Osteoblast (primary cell): ENCODE measurements around the gene SLC46A1. TPM values are rescaled to one million over a fixed set of nuclear protein-coding genes. Genes with fewer than 3 reads are reported as not detected.

Experiments
- DNase-seq: peaks from one replicate; pipeline ENCODE4 v3.0.0; 2011; ENCODE audit warnings: low spot score, mixed read lengths; ENCODE audit not compliant: insufficient read length; ENCODE audit errors: missing footprints
- H2AFZ ChIP-seq: 2 replicates; pipeline ENCODE4 v1.6.0; 2011; ENCODE audit warnings: mild to moderate bottlenecking, low read length
- H3K27ac ChIP-seq: 2 replicates; pipeline ENCODE4 v1.5.1; 2011; ENCODE audit warnings: mild to moderate bottlenecking, low read depth, low read length, moderate library complexity
- H3K27me3 ChIP-seq: 2 replicates; pipeline ENCODE4 v1.6.0; 2012; ENCODE audit warnings: mild to moderate bottlenecking, control low read depth, inconsistent platforms, low read length, moderate library complexity; ENCODE audit not compliant: insufficient read depth
- H3K36me3 ChIP-seq: 2 replicates; pipeline ENCODE4 v1.5.1; 2011; ENCODE audit warnings: mild to moderate bottlenecking, low read length, control low read depth, moderate library complexity; ENCODE audit not compliant: insufficient read depth
- H3K4me1 ChIP-seq: 2 replicates; pipeline ENCODE4 v1.5.1; 2011; ENCODE audit warnings: mild to moderate bottlenecking, low read length, control low read depth, moderate library complexity; ENCODE audit not compliant: insufficient read depth
- H3K4me2 ChIP-seq: 2 replicates; pipeline ENCODE4 v1.6.0; 2011; ENCODE audit warnings: mild to moderate bottlenecking, low read length; ENCODE audit not compliant: insufficient read depth
- H3K4me3 ChIP-seq: fragments of 200-600 bp; sonication (generic); 3 replicates; pipeline ENCODE4 v1.5.1; 2012; ENCODE audit warnings: mild to moderate bottlenecking, low read length, inconsistent platforms; ENCODE audit not compliant: insufficient read depth
- H3K79me2 ChIP-seq: 2 replicates; pipeline ENCODE4 v1.6.0; 2012; ENCODE audit warnings: mild to moderate bottlenecking, low read length, control low read depth, inconsistent platforms; ENCODE audit not compliant: insufficient read depth
- H3K9me3 ChIP-seq: 2 replicates; pipeline ENCODE4 v1.5.1; 2011; ENCODE audit warnings: low read depth, low read length, control low read depth
- H4K20me1 ChIP-seq: 2 replicates; pipeline ENCODE4 v1.6.0; 2012; ENCODE audit warnings: mild to moderate bottlenecking, low read length, control low read depth; ENCODE audit not compliant: insufficient read depth
- CTCF ChIP-seq: IDR thresholded peaks from 2 replicates; pipeline ENCODE4 v1.5.1; 2011; ENCODE audit warnings: mild to moderate bottlenecking, low read depth, low read length, moderate library complexity; ENCODE audit errors: extremely low read depth
- total RNA-seq: library from RNA; depleted of rRNA; stranded (reverse); fragments of >200 nt; gene quantifications from 2 replicates; pipeline ENCODE4 v1.2.3, GENCODE V29; 2012

The SLC46A1 gene
- total RNA-seq, 1 donor: 8.0 TPM

GRCh38 chr17:28379814-28380801 lies 25.9 kb downstream of the SLC46A1 start:
- Histone ChIP-seq H3K4me2 (no peak overlapping the region), H3K79me2 (no peaks in the 10 kb centered on the region), H3K4me3 (no peak overlapping the region), H3K27me3 (no peaks in the 10 kb centered on the region), H3K9me3 (no peaks in the 10 kb centered on the region), H3K36me3 (no peaks in the 10 kb centered on the region), H4K20me1 (no peaks in the 10 kb centered on the region), H3K27ac (no peak overlapping the region), H2AFZ (no peak overlapping the region), H3K4me1 (no peaks in the 10 kb centered on the region)
- no peak for DNase-seq
- TF ChIP-seq CTCF: no peak

DNA sequence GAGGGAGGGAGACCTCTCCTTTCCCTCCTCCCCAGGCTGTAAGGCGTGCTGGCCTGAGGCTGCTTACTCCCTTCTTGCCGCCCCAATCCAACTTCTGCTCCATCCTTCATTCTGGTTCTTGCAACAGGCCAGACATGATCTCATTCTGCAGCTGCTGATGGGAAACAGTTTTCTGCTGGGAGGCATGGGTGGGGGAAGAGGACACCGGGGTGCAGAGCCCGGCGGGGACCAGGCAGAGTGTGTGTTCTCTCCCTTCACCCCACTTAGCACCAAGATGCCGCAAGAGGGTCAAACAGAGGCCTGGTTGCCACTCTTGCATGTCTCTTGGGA lies 33.1 kb downstream of the SLC46A1 start:
- Histone ChIP-seq H3K36me3 (no peaks in the 10 kb centered on the region), H3K4me2 (peak overlapping the region; percentile 79), H3K4me3 (no peak overlapping the region), H4K20me1 (peaks cover 14% of the 10 kb centered on the region), H3K27me3 (peaks cover 16% of the 10 kb centered on the region), H3K27ac (no peak overlapping the region), H3K9me3 (no peaks in the 10 kb centered on the region), H3K79me2 (no peaks in the 10 kb centered on the region), H3K4me1 (peaks cover 7% of the 10 kb centered on the region), H2AFZ (no peak overlapping the region)
- TF ChIP-seq CTCF: no peak
- DNase-seq: no peak

- Histone ChIP-seq H3K27me3 (peaks cover 16% of the 10 kb centered on the region), H3K4me3 (peak overlapping the region; percentile 65), H3K9me3 (no peaks in the 10 kb centered on the region), H3K36me3 (no peaks in the 10 kb centered on the region), H3K27ac (no peak overlapping the region), H3K4me2 (peak overlapping the region; percentile 79), H2AFZ (no peak overlapping the region), H4K20me1 (peaks cover 14% of the 10 kb centered on the region), H3K4me1 (peaks cover 7% of the 10 kb centered on the region), H3K79me2 (no peaks in the 10 kb centered on the region)
- TF ChIP-seq CTCF: no peak
- DNase-seq: peak; percentile 93
Measured at GRCh38 chr17:28372203-28372944, 33.6 kb downstream of the SLC46A1 start.
